HepG2 (cell line): ENCODE results near the gene NPBWR2. TPM values are rescaled to one million over a fixed set of nuclear protein-coding genes. Genes with fewer than 3 reads are reported as not detected.

ENCODE experiments used
- ATAC-seq: fragments of 200-7000 bp; cut with Tn5 transposase; 3 replicates; pipeline ENCODE4 v1.9.1; 2020; ENCODE audit warnings: mild to moderate bottlenecking, moderate library complexity
- BruUV-seq: library from RNA; stranded (reverse); fragments of 400-500 nt; replicated peaks from 2 replicates; lab custom pipeline; 2021; lab: Mats Ljungman, UMichigan
- CTCF ChIA-PET: fragments of 300-600 bp; formaldehyde crosslinking; extraction: SDS; loops from one replicate; lab custom pipeline; 2021; ENCODE audit warnings: low total read pairs, inconsistent platforms, low intra/inter-chr PET ratio; lab: Yijun Ruan, JAX
- POLR2A ChIA-PET: fragments of 350-600 bp; sonication (Branson Sonifier 250); formaldehyde crosslinking; loops from one replicate; lab custom pipeline; 2020; ENCODE audit warnings: antibody characterized with exemption, inconsistent platforms; lab: Yijun Ruan, JAX
- DNase-seq: peaks from one replicate; pipeline ENCODE4 v3.0.0-alpha.2; 2015; ENCODE audit warnings: low spot score
- FAIRE-seq: peaks from 3 replicates; lab custom pipeline; 2011; peaks lifted over from hg19 to GRCh38; lab: Jason Lieb, UNC
- H2AFZ ChIP-seq: one replicate; pipeline ENCODE4 v1.6.1; 2011; ENCODE audit warnings: low read length, inconsistent platforms
- H3K27ac ChIP-seq: fragments of 300-600 bp; 3 replicates; pipeline ENCODE4 v1.8.0; 2011; ENCODE audit warnings: mixed run types, mild to moderate bottlenecking, mixed read lengths, low read length, inconsistent platforms; ENCODE audit not compliant: insufficient read depth; ENCODE audit errors: extremely low read length
- H3K27me3 ChIP-seq, 2 experiments: fragments of 200-600 bp in 1 of 2; 2 replicates in 1 of 2; 3 replicates in 1 of 2; pipeline versions ENCODE4 v1.6.0 to v1.8.0; 2011; ENCODE audit warnings: low read length in 2 of 2, mild to moderate bottlenecking in 2 of 2, moderate library complexity in 2 of 2, inconsistent platforms in 1 of 2; ENCODE audit not compliant: insufficient read depth in 2 of 2, control insufficient read depth in 1 of 2
- H3K36me3 ChIP-seq, 2 experiments: fragments of 200-600 bp in 1 of 2; replicated peaks in 1 of 2; 2 replicates in 1 of 2; 3 replicates in 1 of 2; pipeline versions ENCODE4 v1.5.1 to v1.8.0; 2011; ENCODE audit warnings: low read length in 2 of 2, inconsistent platforms in 1 of 2; ENCODE audit not compliant: insufficient read depth in 2 of 2, control insufficient read depth in 1 of 2
- H3K4me1 ChIP-seq: 2 replicates; pipeline ENCODE4 v1.5.1; 2012; ENCODE audit warnings: low read length, inconsistent platforms; ENCODE audit not compliant: insufficient read depth
- H3K4me2 ChIP-seq: 2 replicates; pipeline ENCODE4 v1.6.0; 2011; ENCODE audit warnings: low read depth, low read length, inconsistent platforms
- H3K4me3 ChIP-seq, 3 experiments: fragments of 200-600 bp in 1 of 3; sonication (generic), shearing (Covaris generic) in 1 of 3; replicated peaks in 1 of 3; 2 replicates each; pipeline ENCODE4 v1.5.1; 2011 to 2016; ENCODE audit warnings: low read length in 3 of 3, inconsistent platforms in 2 of 3, low read depth in 2 of 3, mild to moderate bottlenecking in 2 of 3, control low read depth in 1 of 3, mixed read lengths in 1 of 3; ENCODE audit not compliant: insufficient read depth in 1 of 3
- H3K79me2 ChIP-seq: one replicate; pipeline ENCODE4 v1.6.1; 2011; ENCODE audit warnings: low read length, inconsistent platforms; ENCODE audit not compliant: insufficient read depth
- H3K9ac ChIP-seq: 2 replicates; pipeline ENCODE4 v1.6.0; 2011; ENCODE audit warnings: mild to moderate bottlenecking, low read depth, low read length, inconsistent platforms; ENCODE audit not compliant: insufficient read depth
- H3K9me3 ChIP-seq: 2 replicates; pipeline ENCODE4 v1.5.1; 2012; ENCODE audit warnings: mild to moderate bottlenecking, low read length
- H4K20me1 ChIP-seq: 2 replicates; pipeline ENCODE4 v1.6.0; 2011; ENCODE audit warnings: inconsistent platforms, mild to moderate bottlenecking, low read length, moderate library complexity; ENCODE audit not compliant: insufficient read depth
- ARNTL ChIP-seq: sonication (generic); formaldehyde crosslinking; IDR thresholded peaks from 2 replicates; pipeline ENCODE4 v1.4.0; 2020; ENCODE audit warnings: mild to moderate bottlenecking, missing genetic modification reagents
- ETS1 ChIP-seq: sonication (generic); formaldehyde crosslinking; IDR thresholded peaks from 2 replicates; pipeline ENCODE4 v1.4.0; 2020; ENCODE audit warnings: missing genetic modification reagents
- GZF1 ChIP-seq: sonication (generic); formaldehyde crosslinking; IDR thresholded peaks from 2 replicates; pipeline ENCODE4 v1.5.1; 2020; ENCODE audit warnings: mild to moderate bottlenecking, missing genetic modification reagents
- KIAA2018 ChIP-seq: sonication (generic); formaldehyde crosslinking; IDR thresholded peaks from 2 replicates; pipeline ENCODE4 v1.5.0; 2020; ENCODE audit warnings: mild to moderate bottlenecking, missing genetic modification reagents, borderline replicate concordance
- NFYC ChIP-seq: IDR thresholded peaks from 2 replicates; pipeline ENCODE4 v1.6.1; 2016; ENCODE audit warnings: missing genetic modification reagents, missing compliant biosample characterization
- RFXAP ChIP-seq: sonication (generic); formaldehyde crosslinking; IDR thresholded peaks from 2 replicates; pipeline ENCODE4 v1.4.0; 2020; ENCODE audit warnings: missing genetic modification reagents, borderline replicate concordance
- SIX4 ChIP-seq: sonication (generic); formaldehyde crosslinking; IDR thresholded peaks from 2 replicates; pipeline ENCODE4 v1.4.0; 2020; ENCODE audit warnings: missing genetic modification reagents
- SMAD1 ChIP-seq: sonication (generic); formaldehyde crosslinking; IDR thresholded peaks from 2 replicates; pipeline ENCODE4 v1.4.0; 2020; ENCODE audit warnings: missing genetic modification reagents, low read depth, mild to moderate bottlenecking, borderline replicate concordance
- ZBTB38 ChIP-seq: sonication (generic); formaldehyde crosslinking; IDR thresholded peaks from 2 replicates; pipeline ENCODE4 v1.5.1; 2020; ENCODE audit warnings: mild to moderate bottlenecking, missing genetic modification reagents
- WGBS: methylation state at CpG from one replicate; pipeline ENCODE4 v1.1.6; 2017; ENCODE audit warnings: low lambda C conversion rate; 5-methylcytosine and 5-hydroxymethylcytosine counted together
- in situ Hi-C: cut with HindIII; loops from 2 replicates; pipeline ENCODE4 v1.10.0; 2017; ENCODE audit warnings: low pct_unique_long_range_greater_than_20kb; ENCODE audit not compliant: extremely low pct_ligation_motif_present
- intact Hi-C: fragments of 100-400 bp; cut with micrococcal nuclease; formaldehyde crosslinking; loops from one replicate; pipeline ENCODE4 v1.10.0; 2022; ENCODE audit not compliant: unreplicated experiment
- polyA plus RNA-seq, 8 experiments: library from polyadenylated mRNA; depleted of rRNA in 3 of 8; stranded (reverse) in 7 of 8; unstranded in 1 of 8; fragments of >200 nt; fragmentation: Illumina TruSeq in 4 of 8; extraction: Trizol in 4 of 8; gene quantifications; 2 replicates each; pipeline versions ENCODE4 v1.2.1 to v1.2.3, GENCODE V29; 2011 to 2016; ENCODE audit warnings: low read depth in 4 of 8, missing spikeins in 1 of 8, mixed read lengths in 1 of 8; ENCODE audit not compliant: insufficient read depth in 1 of 8
- total RNA-seq, 5 experiments: library from RNA; depleted of rRNA; stranded (reverse); fragments of >200 nt; fragmentation: Illumina TruSeq; extraction: Trizol; gene quantifications; 2 replicates each; pipeline ENCODE4 v1.2.3, GENCODE V29; 2016; ENCODE audit warnings: low read depth in 1 of 5
- TF ChIP-seq, protein P1 (sequence below): sonication (generic); formaldehyde crosslinking; IDR thresholded peaks from 2 replicates; pipeline ENCODE4 v1.4.0; 2020; ENCODE audit warnings: mild to moderate bottlenecking, missing genetic modification reagents
- TF ChIP-seq, protein P2 (sequence below): sonication (generic); formaldehyde crosslinking; IDR thresholded peaks from 2 replicates; pipeline ENCODE4 v1.5.0; 2020; ENCODE audit warnings: missing genetic modification reagents
- TF ChIP-seq, protein P3 (sequence below): IDR thresholded peaks from 2 replicates; pipeline ENCODE4 v1.6.1; 2012; ENCODE audit warnings: inconsistent platforms

NPBWR2 gene
- total and polyA plus RNA-seq, 2 of the 13 experiments (the other 11 are each of a cell fraction or from before 2014, with no cell fraction given): not detected

DNA sequence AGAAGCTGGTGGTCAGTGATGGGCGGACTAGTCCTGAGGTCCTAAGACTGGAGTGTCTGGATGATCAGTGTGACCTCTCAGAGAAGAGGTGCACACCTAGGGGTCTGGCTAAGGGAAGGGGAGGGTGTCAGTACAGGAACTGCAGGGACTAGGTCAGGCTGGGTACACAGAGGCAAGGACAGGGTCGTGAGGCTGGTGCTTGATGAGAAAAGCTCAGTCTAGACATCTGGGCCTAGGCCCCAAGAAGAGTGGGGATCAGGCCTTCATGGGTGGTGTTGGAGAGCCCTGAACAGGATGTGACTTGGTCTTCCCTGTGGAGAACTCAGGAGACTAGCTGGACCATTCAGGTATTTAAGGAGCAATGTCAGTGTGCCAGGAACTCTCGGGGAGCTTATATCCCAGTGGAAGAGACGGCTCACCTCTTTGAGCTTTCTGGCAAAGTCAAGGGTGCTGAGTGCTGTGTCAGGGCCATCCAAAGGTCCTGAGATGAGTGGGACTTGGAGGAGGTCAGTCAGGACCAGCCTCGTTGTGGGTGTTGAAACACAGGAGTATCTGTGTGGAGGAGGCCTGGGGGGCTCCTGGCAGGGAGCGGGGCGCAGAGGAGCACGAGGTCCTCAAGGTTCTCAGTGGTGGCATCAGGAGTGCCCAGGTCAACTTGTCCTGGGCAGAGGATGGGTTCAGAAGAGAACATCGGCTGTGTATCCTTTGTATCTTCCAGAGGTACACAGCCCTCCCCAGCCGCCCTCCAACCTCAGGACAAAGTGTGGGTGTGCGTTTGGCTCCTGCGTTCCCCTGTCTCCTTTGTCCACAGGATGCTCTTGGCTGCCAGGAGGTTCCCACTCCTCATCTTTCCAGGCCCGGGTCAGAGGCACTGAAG, 43.6 kb upstream of the NPBWR2 start:
- CTCF ChIA-PET: no interaction called here
- 40% methylated on average over 13 of the region's 13 CpGs for WGBS
- intact Hi-C loops (no loop called here), in situ Hi-C loops (no loop called here)
- no peak overlapping the region for H2AFZ ChIP-seq
- H3K4me3 ChIP-seq: no peak overlapping the region
- no TSS peak for BruUV-seq
- peaks cover 18% of the 10 kb centered on the region; the same call in 1 of the 2 replicates for H3K4me1 ChIP-seq
- ATAC-seq (no peak), DNase-seq (no peak), FAIRE-seq (no peak)
- H3K27me3 ChIP-seq: peaks cover 15 to 40% of the 10 kb centered on the region in 2 experiments; a peak in 4 of 5 replicates
- peaks cover 2% of the 10 kb centered on the region for H3K9me3 ChIP-seq
- no peak overlapping the region for H3K27ac ChIP-seq
- POLR2A ChIA-PET: no interaction called here
- no peaks in the 10 kb centered on the region for H3K79me2 ChIP-seq
- no peak overlapping the region for H3K9ac ChIP-seq
- H3K4me2 ChIP-seq: no peak overlapping the region
- H4K20me1 ChIP-seq: no peaks in the 10 kb centered on the region
- TF ChIP-seq, protein P1, sequence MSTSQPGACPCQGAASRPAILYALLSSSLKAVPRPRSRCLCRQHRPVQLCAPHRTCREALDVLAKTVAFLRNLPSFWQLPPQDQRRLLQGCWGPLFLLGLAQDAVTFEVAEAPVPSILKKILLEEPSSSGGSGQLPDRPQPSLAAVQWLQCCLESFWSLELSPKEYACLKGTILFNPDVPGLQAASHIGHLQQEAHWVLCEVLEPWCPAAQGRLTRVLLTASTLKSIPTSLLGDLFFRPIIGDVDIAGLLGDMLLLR (CRISPR knock-in tag): no peak
- TF ChIP-seq ETS1 (CRISPR knock-in tag) (no peak), NFYC (CRISPR knock-in tag) (no peak), ZBTB38 (CRISPR knock-in tag) (no peak), GZF1 (CRISPR knock-in tag) (no peak), SIX4 (no peak), SMAD1 (CRISPR knock-in tag) (no peak), RFXAP (CRISPR knock-in tag) (no peak), KIAA2018 (no peak), ARNTL (CRISPR knock-in tag) (no peak)
- TF ChIP-seq, protein P2, sequence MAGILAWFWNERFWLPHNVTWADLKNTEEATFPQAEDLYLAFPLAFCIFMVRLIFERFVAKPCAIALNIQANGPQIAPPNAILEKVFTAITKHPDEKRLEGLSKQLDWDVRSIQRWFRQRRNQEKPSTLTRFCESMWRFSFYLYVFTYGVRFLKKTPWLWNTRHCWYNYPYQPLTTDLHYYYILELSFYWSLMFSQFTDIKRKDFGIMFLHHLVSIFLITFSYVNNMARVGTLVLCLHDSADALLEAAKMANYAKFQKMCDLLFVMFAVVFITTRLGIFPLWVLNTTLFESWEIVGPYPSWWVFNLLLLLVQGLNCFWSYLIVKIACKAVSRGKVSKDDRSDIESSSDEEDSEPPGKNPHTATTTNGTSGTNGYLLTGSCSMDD (CRISPR knock-in tag): no peak
- TF ChIP-seq, protein P3, sequence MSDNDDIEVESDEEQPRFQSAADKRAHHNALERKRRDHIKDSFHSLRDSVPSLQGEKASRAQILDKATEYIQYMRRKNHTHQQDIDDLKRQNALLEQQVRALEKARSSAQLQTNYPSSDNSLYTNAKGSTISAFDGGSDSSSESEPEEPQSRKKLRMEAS: no peak
- no peaks in the 10 kb centered on the region for H3K36me3 ChIP-seq
